GM21381 (cell line): ENCODE measurements around the gene IL2RA.
"Not testable (repeated sequence)": the region's sequence is repeated elsewhere in the genome, so short reads cannot be mapped to it uniquely, and the experiment has no call there.

ENCODE experiments used
- ATAC-seq: cut with Tn5 transposase; IDR thresholded peaks from one replicate; pipeline ENCODE4 v1.9.1; 2021; ENCODE audit warnings: mild to moderate bottlenecking, moderate library complexity; ENCODE audit not compliant: unreplicated experiment

The IL2RA gene

DNA sequence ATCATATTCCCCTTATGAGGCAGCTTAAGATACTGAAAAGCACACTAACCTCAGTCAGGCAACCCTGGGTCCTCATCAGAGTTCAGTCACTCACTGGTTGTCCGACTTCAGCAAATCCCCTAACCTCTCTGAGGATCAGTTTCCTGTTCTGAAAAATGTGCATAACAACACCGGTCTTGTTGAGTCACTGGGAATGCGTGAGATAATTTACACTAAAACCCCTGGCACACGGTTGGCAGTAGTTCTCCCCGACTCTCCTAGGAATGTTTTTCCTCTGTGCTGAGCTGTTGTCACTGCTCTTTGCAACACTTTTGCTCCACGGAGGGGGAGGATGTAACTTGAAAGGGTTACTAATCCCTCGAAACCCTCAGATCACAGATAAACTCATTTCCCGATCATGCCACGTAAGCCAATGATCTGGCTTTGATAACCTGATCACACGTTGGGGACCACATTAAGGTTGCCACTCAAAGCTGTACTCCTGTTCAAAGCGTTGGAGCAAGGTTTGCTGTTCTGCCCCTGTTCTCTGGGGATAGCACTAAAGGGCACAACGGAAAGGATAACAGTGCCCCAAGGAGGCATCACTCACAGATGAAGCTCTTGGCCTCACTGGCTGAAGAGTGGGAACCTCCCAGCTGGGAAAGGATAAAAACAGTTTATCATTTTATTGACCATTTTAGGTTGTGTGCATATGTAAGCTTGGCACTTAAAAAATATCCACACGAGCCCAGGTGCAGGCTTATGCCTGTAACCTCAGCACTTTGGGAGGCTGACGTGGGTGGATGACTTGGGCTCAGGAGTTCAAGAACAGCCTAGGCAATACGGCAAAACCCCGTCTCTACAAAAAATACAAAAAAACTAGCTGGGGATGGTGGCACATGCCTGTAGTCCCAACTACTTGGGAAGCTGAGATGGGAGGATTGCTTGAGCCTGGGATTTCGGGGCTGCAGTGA, 21.6 kb upstream of the IL2RA start:
- ATAC-seq: no peak

DNA sequence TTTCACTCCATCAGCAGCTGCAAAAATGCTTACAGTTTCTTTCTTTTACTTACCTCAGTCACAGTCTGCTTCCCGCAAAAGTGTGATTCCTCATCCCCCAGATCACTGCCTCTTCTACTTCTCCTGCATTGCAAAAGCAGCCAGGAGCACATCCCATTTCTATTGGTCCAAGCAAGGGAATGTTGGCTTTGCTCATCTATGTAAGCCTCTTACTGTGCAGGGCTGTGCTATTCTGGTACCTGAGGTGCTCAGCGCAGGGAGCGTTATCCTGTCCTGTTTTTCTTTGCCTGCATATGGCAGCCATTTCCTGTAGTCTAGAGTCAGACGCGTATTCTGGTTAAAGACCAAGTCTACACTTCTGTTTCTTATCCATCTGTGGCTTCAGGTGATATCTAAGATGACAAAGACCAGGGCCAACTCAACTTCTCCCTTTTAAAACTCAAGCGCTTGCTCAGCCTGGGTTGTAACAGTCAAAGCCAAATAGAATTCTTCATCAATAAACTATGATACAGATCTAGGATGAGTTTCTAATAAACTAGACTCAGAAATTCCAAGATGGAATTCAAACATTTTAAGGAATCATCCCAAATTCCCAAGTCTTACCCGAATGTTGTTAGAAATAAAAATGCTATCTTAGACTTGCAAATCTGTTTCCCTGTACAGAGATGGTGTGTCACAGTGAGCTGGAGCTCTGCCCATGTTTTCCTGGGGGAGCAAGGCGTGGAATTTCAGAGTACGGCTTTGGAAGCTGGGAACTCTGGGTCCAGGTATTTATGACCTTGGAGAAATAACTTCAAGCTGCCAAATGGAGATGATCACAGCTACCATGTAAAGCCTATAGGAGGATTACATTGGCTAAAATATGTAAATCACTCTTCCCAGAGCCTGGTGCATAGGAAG, 20.6 kb upstream of the IL2RA start:
- ATAC-seq: no peak

DNA sequence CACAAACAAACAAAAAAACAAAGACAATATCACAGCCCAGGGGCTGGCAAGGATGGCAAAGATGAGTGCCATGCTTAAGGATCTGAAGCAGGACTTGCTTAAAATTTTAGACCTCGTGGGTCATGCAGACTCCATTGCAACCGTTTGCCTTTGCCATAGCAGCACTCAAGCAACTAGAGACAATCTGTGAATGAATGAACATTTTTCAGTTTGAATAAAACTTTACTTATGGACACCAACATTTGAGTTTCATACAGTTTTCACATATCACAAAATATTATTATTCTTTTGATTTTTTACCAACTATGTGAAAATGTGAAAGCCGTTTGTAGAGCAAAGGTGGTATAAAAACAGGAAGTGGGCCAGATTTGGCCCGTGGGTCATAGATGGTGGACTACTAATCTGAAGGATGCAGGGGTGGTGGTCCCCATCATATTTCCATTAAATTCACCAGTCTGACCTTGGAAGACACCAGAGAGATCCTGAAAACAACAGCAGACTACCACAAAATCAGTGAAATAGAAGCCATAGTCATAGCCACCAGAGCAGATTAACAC, 18.3 kb upstream of the IL2RA start:
- no peak for ATAC-seq

DNA sequence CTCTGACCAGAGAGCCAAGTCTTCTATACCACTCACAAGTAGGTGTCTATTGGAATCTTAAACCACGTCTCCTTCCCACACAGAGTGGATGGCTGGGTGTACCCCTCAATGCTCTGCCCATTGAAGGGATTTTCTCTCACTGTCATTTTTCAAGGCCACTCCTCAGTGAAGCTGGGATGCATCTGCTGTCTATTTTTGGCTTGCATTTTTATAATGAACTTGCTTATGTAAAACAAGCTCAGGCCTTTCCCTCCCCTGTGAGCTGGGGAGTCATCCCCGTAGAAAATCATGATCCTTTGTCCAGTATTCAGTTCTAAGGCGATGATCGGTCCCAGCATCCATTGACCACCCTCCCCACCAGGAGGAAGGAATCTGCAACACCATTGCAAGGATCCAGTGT, 16.9 kb upstream of the IL2RA start:
- ATAC-seq: no peak

DNA sequence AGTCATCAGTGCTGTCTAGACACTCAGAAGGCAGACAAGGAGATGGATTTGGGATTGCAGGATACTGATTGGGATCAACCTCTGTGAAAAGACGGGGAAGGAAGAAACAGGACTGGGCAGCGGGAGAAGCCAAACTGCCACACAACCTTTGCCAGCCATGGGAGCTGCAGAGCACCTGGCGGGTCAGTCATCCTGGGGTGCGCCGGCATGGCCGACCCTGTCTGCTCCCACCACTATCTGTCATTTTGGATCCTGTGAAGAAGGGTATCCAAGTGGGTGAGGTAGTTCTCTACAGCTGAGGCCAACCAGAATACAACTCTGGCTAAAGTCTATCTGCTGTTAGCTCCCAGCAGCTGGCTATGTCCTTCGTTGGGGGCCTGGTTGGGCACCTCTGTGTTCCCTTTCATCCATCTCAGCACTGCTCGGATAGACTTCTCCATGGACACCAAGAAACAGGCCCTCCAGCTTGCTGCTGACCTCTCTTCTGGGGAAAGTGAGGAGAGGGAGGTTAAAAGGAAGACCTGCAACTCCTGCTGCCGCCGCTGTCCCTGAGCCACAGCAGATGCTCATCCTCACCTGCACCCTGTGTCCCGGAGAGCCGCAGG, 15.0 kb upstream of the IL2RA start:
- no peak for ATAC-seq

DNA sequence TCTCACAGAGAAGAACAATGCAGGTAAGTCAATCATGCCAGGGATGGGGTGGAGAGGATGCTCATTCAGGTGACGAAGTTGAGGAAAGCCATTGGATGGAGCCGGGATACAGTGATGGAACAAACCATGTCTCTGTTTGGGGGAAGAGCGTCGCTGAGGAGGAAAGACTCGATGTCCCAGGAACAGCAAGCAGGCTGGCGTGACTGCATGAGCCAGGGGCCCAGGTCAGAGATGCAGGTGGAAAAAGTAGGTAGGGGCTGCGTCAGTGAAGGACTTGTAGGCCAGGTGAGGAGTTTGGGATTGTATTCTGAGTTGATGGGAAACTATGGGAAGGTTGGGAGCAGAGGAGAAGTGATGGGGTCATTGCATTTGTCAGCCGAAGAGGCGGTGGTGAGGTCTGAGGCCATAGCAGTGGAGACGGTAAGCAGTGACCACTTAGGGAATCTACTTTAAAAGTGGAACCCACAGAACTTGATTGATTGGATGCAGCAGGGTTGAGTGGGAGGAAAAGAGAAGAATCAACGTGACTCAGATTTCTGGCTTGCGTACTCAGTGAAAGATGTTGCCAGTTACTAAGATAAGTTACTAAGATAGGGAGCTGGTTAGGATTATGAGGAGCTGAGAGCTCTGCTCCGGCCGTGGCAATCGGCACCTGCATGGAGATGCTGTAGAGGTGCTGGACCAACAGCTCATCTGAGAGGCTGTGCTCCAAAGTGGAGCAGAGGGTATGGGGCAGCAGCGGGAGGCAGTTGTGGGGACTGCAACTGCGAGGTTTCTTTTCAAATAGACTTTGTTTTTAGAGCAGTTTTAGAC, 12.5 kb upstream of the IL2RA start:
- ATAC-seq: no peak

DNA sequence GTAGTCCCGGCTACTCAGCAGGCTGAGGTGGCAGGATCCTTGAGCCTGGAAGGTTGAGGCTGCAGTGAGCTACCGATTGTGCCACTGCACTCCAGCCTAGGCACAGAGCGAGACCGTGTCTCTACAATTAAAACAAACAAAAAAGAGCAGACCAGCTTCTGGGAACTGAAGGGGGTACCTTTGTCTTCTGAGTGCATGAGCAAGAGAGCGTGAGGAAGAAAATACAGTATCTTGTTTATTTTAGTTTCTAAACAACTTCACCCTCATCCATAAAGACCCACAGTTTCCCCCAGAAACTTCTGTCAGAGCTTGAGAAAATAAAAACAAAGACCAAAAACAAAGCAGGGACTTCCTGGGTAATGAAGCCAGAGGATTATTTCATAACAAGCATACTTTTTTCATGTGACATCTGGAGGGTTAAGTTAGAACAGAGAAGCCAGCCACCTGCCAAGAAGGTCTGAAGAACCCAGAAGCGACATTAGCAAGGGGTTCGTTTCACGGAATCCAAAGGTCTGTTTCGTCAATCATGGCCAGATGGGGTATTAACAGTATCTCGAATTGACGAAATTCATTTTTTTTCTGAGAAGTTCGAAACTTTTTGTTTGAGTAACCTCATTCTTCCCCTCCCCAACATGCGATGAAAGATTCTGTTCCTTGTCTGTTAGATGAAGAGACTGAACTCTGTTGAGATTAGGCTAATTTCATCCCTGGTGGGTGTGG, 10.2 kb upstream of the IL2RA start:
- no peak for ATAC-seq

DNA sequence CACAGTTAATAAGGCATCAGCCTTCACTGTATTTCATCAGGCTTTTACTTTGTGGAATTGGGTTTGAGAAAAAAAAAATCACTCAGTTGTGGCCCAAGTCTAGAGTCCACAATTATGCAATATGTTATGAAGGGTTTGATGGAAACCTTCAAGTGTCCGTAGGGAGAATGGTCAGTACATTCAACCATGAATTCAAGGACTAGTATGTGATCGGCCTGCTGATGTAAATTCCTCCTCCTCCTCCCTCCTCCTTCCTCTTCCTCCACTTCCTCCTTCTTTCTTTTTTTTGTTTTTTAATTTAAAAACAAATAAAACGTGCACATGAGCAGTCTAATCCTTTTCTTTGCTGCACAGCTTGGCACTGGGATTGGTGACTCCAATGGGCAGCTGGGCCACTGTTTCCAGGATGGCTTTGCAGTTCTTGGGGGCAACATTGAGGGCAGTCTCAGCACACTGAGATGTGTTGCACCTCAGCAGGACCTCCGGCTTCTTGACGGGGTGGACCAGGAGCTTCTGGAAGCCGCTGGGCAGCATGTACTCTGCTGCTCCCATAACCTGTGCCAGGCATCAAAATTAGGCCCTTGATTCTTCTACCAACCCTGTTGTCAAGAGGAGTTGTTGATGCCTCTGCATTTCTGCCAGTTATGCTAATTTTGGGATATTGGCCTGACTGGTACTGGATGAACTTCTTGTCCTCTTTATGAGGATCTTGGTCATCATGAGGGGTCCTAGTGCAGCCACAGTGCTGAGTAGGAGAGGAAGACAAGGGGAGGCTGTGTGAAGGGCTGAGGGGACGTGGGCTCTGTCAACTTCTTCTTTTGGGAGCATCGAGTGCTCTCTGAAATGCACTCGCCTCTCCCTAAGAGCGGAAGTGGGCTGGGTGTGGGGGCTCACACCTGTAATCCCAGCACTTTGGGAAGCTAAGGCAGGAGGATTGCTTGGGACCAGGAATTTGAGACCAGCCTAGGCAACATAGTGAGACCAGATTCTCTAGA, 9.3 kb upstream of the IL2RA start:
- ATAC-seq: no peak

DNA sequence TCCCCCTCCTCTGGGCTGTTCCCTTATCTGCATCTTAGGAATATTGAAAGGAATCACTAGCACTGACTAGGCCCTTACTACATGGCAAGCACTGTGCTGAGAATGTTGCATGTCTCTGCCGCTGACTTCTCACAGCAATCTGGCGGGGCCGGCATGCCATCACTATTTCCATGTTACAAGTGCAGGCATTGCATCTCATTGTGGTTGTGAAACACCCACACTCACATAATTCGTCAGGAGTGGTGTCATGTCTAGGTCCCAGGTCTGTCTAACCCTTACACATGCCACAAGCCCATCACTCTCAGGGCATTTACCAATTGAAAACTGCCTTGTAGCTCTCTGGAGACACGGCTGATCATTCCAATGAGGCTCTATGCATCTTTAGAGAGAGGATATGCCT, 8.5 kb upstream of the IL2RA start:
- ATAC-seq: no peak

DNA sequence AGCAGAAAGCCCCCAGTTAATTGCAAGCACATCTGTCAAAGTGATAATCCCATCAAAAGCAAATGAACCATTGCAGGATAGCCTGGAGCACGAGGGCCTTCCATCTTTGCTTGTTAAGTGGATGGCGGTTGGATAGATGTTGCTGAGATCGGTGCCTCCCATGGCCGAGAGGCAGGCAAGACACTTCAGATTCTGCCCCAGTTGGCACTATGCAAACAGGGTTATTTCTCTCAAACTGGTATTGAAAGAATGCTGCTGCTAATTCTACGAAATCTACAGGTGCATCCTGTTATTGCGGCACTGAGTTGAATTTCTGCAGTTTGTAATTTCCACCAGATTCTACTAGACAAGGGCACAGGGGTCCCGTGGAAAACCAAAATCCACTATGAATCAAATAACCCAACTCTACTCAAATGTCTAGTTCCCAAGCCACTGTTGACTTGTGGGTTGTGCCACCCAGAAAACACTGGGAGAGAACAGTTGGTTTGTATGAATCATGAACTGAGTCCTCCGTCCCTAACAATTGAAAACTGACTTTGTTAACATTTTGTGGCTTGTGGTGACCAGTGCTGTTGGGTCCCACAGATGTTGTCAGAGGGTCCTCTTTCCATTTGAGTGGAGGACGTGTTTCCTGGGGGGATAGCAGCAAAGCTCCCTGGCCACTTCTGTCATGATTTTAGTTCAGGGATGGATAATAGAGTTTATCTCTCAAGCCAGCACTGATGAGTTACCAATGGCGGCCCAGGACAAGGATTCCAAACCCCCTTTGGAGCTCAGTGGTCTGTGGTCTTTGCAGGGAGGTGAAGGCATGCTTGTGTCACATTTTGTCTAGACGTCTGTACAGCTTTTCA, 7.1 kb upstream of the IL2RA start:
- no peak for ATAC-seq

DNA sequence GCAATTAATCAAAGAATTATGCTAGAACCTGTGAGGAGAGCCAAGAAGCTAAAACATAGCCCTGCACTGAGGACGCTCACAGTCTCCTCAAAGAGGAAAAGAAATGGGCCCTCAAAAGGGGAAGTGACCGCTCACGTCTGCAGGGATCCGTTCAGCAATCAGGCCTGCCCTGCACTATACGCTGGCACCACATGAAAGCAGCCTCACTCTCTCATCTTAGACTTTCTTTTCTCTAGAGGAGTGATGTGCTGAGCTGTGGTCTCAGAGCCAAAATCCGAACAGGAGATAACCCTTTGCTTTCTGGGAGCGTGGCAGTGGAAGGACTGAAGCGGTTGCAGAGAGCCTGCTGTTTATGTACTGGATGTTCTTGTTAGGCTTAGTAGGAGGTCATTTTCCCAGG, 6.3 kb upstream of the IL2RA start:
- ATAC-seq: peak; percentile 45

DNA sequence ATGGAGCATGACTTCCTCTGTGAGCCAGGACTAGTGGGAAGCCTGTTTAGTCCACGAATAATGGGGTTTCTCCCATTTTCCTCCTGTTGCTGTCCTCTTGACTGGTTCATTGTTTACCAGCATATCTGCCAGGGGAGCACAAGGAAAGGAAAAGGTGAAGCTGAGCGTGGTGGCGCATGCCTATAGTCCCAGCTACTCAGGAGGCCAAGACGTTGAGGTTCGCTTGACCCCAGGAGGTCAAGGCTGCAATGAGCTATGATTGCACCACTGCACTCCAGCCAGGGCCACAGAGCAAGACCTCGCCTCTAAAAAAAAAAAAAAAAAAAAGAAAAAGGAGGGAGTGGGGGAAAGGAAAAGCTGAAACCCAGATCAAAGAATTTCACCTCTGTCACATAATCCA, 5.8 kb upstream of the IL2RA start:
- ATAC-seq: no peak

DNA sequence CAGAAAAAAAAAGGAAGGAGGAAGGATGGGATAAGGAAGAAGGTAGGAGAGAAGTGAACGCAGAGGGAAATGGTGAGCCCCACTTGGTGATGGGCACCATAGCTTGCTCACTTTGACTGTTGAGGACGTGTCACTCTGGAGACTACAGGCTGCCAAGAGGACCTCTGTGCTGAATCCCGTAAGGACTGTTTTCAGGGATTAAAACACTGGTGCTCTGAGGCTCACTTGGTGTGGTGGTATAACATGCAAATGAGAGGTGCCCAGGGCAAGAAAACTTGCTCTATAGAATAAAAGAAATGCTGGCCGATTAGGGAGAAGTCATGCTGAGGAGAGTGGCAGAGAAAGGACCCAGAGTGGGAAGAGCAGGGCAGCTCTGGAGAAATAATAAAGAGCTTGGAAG, 5.3 kb upstream of the IL2RA start:
- ATAC-seq: no peak

DNA sequence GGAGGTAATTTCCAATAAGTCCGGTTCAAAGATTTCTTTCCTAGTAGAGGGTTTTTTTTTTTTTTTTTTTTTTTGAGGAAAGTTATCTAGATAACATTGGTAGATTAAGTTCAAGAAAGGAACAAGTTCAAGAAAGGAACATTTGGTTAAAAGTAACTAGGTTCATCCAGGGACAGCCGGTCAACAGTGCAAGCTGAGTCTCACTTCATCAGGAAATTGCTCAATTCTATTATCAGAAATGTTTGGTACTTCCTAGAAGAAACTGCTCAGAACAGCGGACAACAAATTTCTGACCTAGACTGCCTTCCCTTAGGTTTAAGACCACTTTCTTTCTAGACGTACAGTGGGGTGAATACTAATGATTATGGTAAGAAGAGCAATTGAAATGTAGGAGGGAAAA, 3.7 kb upstream of the IL2RA start:
- ATAC-seq: no peak

DNA sequence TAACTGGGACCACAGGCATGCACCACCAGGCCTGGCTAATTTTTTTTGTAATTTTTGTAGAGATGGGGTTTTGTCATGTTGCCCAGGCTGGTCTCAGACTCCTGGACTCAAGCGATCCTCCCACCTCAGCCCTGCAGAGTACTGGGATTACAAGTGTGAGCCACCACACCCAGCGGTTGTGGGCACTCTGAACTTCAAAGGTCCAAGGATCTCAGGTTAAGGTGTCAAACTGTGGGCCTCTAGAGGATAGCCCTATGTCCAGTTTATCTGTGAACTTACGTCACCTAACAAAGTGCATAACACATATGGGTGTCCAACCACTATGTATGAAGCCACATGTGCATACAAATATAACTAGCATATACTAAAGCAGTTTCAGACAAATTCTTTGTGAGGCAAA, 3.2 kb upstream of the IL2RA start:
- no peak for ATAC-seq

DNA sequence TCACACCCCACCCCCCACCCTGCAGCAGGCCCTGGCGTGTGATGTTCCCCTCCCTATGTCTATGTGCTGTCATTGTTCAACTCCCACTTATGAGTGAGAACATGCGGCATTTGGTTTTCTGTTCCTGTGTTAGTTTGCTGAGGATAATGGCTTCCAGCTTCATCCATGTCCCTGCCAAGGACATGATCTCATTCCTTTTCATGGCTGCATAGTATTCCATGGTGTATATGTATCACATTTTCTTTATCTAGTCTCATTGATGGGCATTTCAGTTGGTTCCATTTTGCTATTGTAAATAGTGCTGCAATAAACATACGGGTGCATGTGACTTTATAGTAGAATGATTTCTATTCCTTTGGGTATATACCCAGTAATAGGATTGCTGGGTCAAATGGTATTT, 2.6 kb upstream of the IL2RA start:
- ATAC-seq: not testable (repeated sequence)

DNA sequence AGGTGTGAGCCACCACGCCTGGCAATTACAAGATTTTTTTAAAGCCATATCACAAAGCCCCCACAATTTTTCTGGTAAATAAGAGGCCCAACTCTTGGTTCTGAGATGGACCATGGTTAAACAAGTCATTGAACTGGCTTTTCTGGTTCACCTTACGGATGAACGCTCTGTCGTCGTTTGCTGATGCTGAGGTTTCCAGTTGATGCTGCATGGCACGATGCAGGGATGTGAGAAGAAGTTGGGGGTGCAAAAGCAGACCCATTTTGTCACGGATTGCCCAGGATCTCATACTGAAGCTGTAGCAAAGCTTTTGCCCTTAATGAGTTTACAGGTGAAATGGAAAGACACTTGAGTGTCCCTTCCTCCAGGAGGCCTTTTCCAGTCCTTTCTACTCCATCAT, 2.0 kb upstream of the IL2RA start:
- ATAC-seq: no peak

DNA sequence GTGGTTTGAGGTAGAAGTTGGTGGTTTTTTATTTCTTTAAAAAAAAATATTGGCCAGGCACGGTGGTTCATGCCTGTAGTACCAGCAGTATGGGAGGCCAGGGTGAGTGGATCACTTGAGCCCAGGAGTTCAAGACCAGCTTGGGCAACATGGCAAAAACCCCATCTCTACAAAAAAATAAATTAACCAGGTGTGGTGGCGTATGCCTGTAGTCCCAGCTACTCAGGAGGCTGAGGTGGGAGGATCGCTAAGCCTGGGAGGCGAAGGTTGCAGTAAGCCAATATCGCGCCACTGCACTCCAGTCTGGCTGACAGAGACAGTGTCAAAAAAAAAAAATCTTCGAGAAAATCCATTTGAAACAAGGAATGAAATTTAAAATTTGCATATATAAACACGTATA, 1.1 kb downstream of the IL2RA start:
- ATAC-seq: no peak
